Measurements from ENCODE around the gene LRRC34. TPM values are rescaled to one million over a fixed set of nuclear protein-coding genes. Genes with fewer than 3 reads are reported as not detected.

The LRRC34 gene
- total and polyA plus RNA-seq, 3 donors from 2014 or later = 9.4 to 32.8 (median 9.7) TPM

DNA sequence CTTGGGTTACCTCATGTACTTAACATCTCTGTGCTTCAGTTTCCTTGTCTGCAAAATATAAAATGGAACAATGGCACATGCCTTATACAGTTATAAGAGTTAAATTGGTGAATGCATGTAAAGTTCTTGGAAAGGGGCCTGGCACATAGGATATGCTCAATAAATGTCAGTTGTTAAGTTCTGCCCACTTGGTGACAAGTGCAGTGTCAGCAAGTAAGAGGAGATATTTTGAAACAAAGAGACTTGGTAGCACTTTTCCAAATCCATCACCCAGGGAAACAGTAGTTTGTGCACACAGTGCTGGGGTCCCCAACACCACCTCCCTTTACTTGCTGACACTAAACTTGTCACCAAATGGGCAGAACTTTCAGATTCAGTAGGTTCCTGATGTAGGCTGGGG lies 37.9 kb upstream of the LRRC34 start:
- Histone ChIP-seq H3K36me3 (ENCODE audit: low read depth, missing control alignments) (no peaks in the 10 kb centered on the region), H3K4me1 (no peaks in the 10 kb centered on the region), H3K9me3 (no peaks in the 10 kb centered on the region), H3K27me3 (no peaks in the 10 kb centered on the region), H3K27ac (no peak overlapping the region), H3K4me3 (no peak overlapping the region)
- no peak for TF ChIP-seq POLR2A (IDR thresholded peaks at IDR 0.05)
- TF ChIP-seq, protein P1, sequence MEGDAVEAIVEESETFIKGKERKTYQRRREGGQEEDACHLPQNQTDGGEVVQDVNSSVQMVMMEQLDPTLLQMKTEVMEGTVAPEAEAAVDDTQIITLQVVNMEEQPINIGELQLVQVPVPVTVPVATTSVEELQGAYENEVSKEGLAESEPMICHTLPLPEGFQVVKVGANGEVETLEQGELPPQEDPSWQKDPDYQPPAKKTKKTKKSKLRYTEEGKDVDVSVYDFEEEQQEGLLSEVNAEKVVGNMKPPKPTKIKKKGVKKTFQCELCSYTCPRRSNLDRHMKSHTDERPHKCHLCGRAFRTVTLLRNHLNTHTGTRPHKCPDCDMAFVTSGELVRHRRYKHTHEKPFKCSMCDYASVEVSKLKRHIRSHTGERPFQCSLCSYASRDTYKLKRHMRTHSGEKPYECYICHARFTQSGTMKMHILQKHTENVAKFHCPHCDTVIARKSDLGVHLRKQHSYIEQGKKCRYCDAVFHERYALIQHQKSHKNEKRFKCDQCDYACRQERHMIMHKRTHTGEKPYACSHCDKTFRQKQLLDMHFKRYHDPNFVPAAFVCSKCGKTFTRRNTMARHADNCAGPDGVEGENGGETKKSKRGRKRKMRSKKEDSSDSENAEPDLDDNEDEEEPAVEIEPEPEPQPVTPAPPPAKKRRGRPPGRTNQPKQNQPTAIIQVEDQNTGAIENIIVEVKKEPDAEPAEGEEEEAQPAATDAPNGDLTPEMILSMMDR (IDR thresholded peaks at IDR 0.05) = no peak
- intact Hi-C loops (cut with DNase I; ENCODE audit: low total_unique reads) = no loop called here
- no peak for DNase-seq

DNA sequence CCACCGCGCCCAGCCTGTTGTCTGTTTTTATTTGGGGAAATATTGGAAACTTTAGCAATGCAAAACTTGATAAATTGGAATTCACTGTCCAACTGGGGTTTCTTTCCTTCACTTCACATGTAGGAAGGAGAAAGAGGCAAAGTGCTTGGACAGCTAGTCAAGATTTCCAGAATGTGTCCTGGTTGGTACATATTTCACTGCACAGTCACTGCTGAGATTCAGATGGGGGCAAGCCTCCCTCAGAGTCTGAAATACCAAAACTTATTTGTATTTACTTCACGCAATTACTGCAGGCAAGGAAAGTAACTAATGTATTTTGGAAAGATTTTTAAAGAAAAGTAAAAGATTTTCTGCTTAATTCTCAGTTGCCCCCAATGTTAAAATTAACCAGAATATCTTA lies 36.0 kb upstream of the LRRC34 start:
- WGBS, 2 donors = 90 to 96% methylated on average over 3 of the region's 3 CpGs
- Histone ChIP-seq H3K27me3 (no peaks in the 10 kb centered on the region), H3K27ac (no peak overlapping the region), H3K36me3 (ENCODE audit: low read depth, missing control alignments) (no peaks in the 10 kb centered on the region), H3K9me3 (no peaks in the 10 kb centered on the region), H3K4me1 (no peaks in the 10 kb centered on the region), H3K4me3 (no peak overlapping the region)
- DNase-seq = no peak
- TF ChIP-seq, protein P1 (IDR thresholded peaks at IDR 0.05) = no peak
- TF ChIP-seq POLR2A (IDR thresholded peaks at IDR 0.05) = no peak
- intact Hi-C loops (cut with DNase I; ENCODE audit: low total_unique reads) = no loop called here

DNA sequence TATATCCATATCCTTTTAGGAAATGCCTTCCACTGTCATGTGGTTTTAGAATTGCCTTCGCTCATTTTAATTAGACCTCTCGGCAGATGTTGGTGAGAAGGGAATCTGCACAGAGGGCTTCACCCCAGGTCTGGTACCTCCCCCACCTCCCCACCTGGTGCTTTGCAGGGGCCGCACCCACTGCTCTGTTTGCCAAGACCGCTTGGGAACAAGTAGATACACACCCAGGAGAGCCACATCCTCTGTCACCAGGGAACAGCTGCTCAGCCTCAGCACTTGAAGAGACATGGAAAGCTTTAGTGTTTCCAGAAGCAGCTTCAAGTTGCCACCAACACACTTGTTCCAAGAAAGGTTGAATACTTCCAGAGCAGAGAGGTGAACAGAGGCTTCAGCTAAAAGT lies 35.2 kb upstream of the LRRC34 start:
- H3K27ac ChIP-seq = no peak overlapping the region
- no peak overlapping the region for H3K4me3 ChIP-seq
- no peaks in the 10 kb centered on the region for H3K4me1 ChIP-seq
- 59 to 63% methylated on average over 3 to 4 of the region's 4 CpGs for WGBS, 2 donors
- TF ChIP-seq, protein P1 (IDR thresholded peaks at IDR 0.05) = no peak
- no peak for TF ChIP-seq POLR2A (IDR thresholded peaks at IDR 0.05)
- H3K36me3 ChIP-seq (ENCODE audit: low read depth, missing control alignments) = no peaks in the 10 kb centered on the region
- H3K9me3 ChIP-seq = no peaks in the 10 kb centered on the region
- no peak for DNase-seq
- no peaks in the 10 kb centered on the region for H3K27me3 ChIP-seq
- intact Hi-C loops (cut with DNase I; ENCODE audit: low total_unique reads) = no loop called here

DNA sequence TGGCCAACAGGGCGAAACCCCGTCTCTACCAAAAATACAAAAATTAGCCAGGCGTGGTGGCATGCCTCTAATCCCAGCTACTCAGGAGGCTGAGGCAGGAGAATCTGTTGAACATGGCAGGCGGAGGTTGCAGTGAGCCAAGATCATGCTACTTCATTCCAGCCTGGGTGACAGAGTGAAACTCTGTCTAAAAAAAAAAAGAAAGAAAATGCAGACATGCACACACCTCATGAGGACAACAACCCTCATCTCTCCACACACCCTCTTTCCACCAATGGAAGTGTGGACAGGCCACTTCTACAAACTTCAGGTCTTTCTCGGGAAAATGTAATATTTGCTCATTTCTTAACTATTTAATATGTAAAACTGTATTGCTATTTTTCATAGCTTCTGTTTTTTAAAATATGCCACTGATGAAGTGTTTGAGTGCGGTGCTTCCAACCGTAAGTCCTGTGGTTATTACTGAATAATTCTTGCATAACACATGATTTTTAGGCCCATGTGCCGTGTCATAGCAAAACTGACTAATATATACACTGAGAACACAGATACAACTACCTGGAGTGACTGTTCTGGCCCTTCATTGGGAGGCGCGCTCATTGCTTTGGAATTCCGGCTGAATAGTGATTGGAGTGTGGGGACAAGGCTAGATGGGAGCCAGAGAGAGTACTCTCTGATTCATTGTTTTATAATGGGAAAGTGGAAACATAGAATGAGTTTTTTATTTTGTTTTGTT lies 33.9 kb upstream of the LRRC34 start:
- Histone ChIP-seq H3K27ac (no peak overlapping the region), H3K36me3 (ENCODE audit: low read depth, missing control alignments) (no peaks in the 10 kb centered on the region), H3K4me3 (no peak overlapping the region), H3K27me3 (no peaks in the 10 kb centered on the region), H3K4me1 (no peaks in the 10 kb centered on the region), H3K9me3 (no peaks in the 10 kb centered on the region)
- WGBS, 2 donors = 90 to 95% methylated on average over 11 of the region's 11 CpGs
- intact Hi-C loops (cut with DNase I; ENCODE audit: low total_unique reads) = no loop called here
- no peak for DNase-seq
- TF ChIP-seq, protein P1 (IDR thresholded peaks at IDR 0.05) = no peak
- TF ChIP-seq POLR2A (IDR thresholded peaks at IDR 0.05) = no peak

DNA sequence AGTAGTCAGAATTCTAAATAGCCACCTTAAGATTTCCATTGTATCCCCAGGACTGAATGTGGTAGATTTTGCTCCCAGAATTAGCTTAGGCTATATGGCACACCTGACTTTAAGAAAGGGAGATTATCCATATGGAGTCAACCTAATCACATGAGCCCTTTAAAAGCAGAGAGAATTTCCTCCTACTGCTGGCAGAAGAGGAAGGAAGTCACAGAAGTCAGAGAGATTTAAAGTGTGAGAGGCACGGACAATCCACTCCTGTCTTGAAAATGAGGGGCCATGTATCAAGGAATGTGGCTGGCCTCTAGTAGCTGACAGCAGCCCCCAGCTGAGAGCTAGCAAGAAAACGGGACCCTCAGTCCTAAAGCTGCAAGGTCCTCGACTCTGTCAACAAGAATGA lies 30.3 kb upstream of the LRRC34 start:
- H3K36me3 ChIP-seq (ENCODE audit: low read depth, missing control alignments) = no peaks in the 10 kb centered on the region

More for the DNA sequence above, 30.3 kb upstream of the LRRC34 start:
- no peaks in the 10 kb centered on the region for H3K9me3 ChIP-seq
- no peak for DNase-seq
- WGBS, 2 donors = 55 to 69% methylated on average over 3 of the region's 3 CpGs
- TF ChIP-seq POLR2A (IDR thresholded peaks at IDR 0.05) = no peak
- TF ChIP-seq, protein P1 (IDR thresholded peaks at IDR 0.05) = no peak
- H3K27ac ChIP-seq = no peak overlapping the region
- H3K4me1 ChIP-seq = no peaks in the 10 kb centered on the region
- no peaks in the 10 kb centered on the region for H3K27me3 ChIP-seq
- H3K4me3 ChIP-seq = no peak overlapping the region
- intact Hi-C loops (cut with DNase I; ENCODE audit: low total_unique reads) = no loop called here
